Left cardiac atrium (tissue), 4 donors: ENCODE results near the gene MPRIP. TPM values are rescaled to one million over a fixed set of nuclear protein-coding genes. Genes with fewer than 3 reads are reported as not detected.
"Not testable (repeated sequence)": the region's sequence is repeated elsewhere in the genome, so short reads cannot be mapped to it uniquely, and the experiment has no call there.

Source experiments
- ATAC-seq, 2 donors: fragments of 200-7000 bp; cut with Tn5 transposase; one replicate each; pipeline ENCODE4 v1.9.1; 2020; ENCODE audit warnings: mild to moderate bottlenecking in 2 of 2, moderate library complexity in 2 of 2
- DNase-seq: peaks from one replicate; pipeline ENCODE4 v3.0.0-alpha.2; 2020
- intact Hi-C, 2 donors: fragments of 100-400 bp; cut with DNase I; formaldehyde crosslinking; loops; one replicate each; pipeline versions ENCODE4 v1.14.1 to v1.15.1; 2022 to 2023
- total RNA-seq, 2 donors: library from RNA; stranded (reverse); fragmentation: NEBNext Ultra II Directional; extraction: Animal tissue kit (Norgen Biotek cat#: 25700); gene quantifications; one replicate each; pipeline ENCODE4 v1.2.1, GENCODE V29; 2021
- donor health status: DM: no; HTN: yes; CAD: no.
- donor health status: DM: no; HTN: yes; CAD: no; lungs with severe emphysema.
- donor health status: DM: yes; HTN: yes; CAD: no.
- donor health status: Dilated cardiomyopathy.

The MPRIP gene
- total RNA-seq, 2 donors from 2014 or later: 247 to 329 TPM

- DNase-seq, ATAC-seq: not testable (repeated sequence)
- intact Hi-C loops: loop anchor here (5.0 to 10.0 kb wide), 6 partner anchors 106 to 636 kb away; partner anchors contain the start of gene FLCN (in 1 of the 2)
Measured at GRCh38 chr17:17008621-17009397, 33.4 kb upstream of the MPRIP start.

GRCh38 chr17:17009972-17010371, 32.3 kb upstream of the MPRIP start:
- ATAC-seq: peak; percentile 68 to 85
- intact Hi-C loops: loop anchor here (5.0 to 10.0 kb wide), 6 partner anchors 105 to 635 kb away; partner anchors contain the start of gene FLCN (in 1 of the 2)
- DNase-seq: not testable (repeated sequence)

GRCh38 chr17:17010545-17011034, 31.7 kb upstream of the MPRIP start:
- DNase-seq (peak; percentile 47), ATAC-seq (peak; percentile 57 to 85)
- intact Hi-C loops: not testable (repeated sequence)

DNA sequence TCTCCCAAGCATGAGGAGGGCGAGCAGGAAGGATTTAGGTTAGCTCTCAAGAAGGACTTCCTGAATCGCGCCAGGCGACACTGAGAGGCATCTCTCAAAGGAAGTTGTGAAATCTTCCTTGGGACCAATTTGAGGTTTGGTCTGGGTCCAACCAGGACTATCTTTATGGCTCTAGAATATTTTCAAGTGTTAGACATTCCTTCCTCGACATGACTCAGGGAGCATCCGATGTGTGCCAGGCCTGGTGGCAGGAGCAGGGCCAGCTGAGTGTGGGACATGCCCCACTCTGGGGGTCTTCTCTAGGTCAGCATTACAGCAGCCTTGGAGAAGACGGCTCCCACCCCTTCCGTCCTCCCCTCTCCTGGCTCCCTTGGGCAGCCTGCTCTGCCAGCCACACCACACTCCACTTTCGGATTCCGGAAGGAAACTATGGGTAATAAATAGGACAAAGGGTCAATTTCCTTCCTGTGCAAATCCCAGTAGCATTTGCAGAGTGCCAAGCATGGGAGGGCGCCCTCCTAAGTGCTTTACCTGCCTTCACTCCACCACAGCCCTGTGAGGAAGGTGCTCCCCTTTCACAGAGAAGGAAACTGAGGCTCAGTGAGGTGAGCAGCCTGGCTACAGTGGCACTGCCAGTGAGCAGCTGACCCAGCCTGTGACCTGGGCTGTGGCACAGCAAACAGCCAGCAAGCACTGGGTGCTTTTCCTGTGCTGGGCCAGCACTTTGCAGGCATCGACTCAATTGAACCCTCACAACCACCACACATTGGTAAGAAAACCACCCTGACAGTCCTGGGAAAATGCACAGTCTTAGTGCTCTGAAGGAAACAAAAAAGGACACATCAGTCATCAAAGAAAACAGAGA, 31.0 kb upstream of the MPRIP start:
- ATAC-seq (peak; percentile 49 to 70), DNase-seq (peak; percentile 45)
- intact Hi-C loops: not testable (repeated sequence)

DNA sequence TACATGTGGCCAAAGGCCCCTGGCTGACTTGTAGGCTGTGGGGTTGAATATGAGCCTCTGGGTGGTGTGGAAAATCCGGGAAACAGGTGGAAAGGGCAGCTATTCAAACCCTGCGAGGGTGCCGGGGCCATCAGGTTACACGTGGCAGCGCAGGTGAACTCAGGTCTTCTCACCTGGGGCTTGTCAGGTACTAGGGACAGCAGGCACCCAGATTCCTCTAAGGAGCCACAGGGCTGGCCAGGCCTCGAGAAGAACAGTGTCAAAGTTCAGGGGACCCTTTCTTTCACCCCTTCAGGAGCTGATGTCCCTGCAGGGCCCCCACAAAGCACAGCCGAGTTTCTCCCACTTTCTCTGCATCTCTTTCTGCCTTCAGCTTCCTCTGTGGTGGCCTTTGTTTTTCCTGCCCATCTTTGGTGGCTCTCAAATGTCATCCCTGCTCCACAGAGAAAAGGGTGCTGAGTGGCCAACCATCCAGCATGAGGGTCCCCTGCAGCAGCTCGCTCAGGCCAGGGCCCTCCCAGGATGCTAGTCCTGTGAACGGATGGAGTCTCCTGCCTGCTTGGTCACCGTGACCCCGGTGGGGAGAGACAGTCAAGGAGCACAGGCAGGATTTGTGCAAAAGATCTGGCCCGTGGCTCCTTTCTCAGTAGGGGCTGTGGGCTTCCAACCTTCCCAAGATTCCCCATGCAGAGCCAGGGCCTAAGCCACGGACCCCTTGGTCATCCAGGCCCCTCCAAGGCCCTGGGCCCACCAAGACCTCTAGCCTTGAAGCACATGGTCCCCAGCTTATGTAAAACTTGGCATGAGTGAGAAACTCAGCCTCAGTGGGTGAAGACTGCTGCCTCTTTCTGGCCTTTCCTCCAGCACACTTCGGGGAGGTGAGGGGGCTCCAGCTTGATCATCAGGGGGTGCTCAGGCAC, 28.2 kb upstream of the MPRIP start:
- intact Hi-C loops, ATAC-seq, DNase-seq: not testable (repeated sequence)

- intact Hi-C loops, DNase-seq: not testable (repeated sequence)
- ATAC-seq: peak in 1 of 2 donors; percentile 11
Measured at GRCh38 chr17:17014748-17015124, 27.5 kb upstream of the MPRIP start.

GRCh38 chr17:17015230-17015629, 27.0 kb upstream of the MPRIP start:
- intact Hi-C loops: no loop called here
- ATAC-seq (no peak), DNase-seq (no peak)

DNA sequence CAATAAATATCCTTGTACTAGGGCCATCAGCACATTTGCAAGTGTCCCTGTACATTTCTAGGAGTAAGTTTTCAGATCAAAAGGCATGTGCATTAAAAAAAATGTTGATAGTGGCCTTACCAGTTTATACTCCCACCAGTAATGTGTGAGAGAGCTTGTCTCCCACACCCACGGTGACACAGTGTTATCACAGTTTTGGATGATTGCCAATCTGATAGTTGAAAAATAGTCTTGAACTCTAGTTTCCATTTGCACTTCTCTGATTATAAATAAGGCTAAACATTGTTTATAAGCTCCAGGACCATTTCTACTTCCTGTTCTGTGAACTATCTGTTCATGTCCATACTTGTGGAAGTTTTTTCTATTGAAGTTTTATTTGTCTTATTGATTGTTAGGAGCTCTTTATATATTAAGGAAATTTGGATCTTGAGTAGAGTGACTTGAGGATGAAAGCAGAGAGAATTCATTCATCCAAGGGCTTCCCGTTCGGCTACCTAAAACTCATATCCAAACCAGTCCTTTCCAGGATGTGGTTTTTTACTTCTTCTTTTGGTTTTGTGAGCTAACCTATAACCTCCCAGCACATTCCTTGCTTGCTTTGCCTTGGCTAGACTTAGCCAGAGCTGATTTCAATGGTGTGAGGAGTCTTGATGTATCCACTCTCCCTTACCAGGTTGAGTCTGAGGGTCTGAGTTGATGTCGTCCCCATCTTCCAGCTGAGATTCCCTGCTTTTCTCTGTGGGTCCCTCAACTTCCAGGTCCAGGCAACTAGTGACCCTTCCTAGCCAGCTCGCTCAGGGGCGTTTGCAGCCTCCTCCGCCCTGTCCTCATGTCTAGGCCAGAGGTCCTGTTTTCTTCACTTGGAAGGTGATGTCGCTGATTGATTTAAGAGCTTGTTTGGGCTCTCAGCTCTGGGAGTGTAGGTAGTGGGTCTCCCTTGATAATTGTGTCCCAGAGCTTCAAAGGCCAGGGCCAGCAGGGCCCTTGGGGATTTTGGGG, 25.8 kb upstream of the MPRIP start:
- ATAC-seq, intact Hi-C loops, DNase-seq: not testable (repeated sequence)

- intact Hi-C loops: no loop called here
- ATAC-seq: no peak
- DNase-seq: no peak
Measured at GRCh38 chr17:17017343-17018014, 24.8 kb upstream of the MPRIP start.

- intact Hi-C loops: no loop called here
- ATAC-seq: no peak
- DNase-seq: no peak
Measured at GRCh38 chr17:17018021-17018441, 24.2 kb upstream of the MPRIP start.

GRCh38 chr17:17018612-17019429, 23.4 kb upstream of the MPRIP start:
- intact Hi-C loops: no loop called here
- no peak for ATAC-seq
- DNase-seq: no peak

DNA sequence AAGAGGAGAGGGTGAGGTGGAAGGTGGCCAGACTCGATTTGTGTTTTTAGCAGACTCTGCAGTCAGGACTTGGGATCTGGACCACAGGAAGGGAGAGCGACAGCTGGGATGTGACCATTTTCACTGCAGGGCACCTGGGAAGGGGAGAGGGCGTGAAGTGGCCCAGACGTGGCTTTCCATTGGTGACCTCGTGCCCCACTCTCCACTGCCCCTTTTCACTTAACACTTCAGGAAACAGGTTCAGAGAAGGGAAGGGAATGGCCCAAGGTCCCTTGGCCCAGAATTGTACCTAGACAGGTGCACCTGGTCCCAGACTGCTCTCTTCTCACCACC, 22.9 kb upstream of the MPRIP start:
- DNase-seq: no peak

GRCh38 chr17:17019891-17020456, 22.3 kb upstream of the MPRIP start:
- intact Hi-C loops: no loop called here
- no peak for DNase-seq
- no peak for ATAC-seq

More for the DNA sequence above, 22.9 kb upstream of the MPRIP start:
- intact Hi-C loops: no loop called here
- no peak for ATAC-seq

- intact Hi-C loops: no loop called here
- no peak for DNase-seq
- no peak for ATAC-seq
Measured at GRCh38 chr17:17020821-17021193, 21.4 kb upstream of the MPRIP start.

DNA sequence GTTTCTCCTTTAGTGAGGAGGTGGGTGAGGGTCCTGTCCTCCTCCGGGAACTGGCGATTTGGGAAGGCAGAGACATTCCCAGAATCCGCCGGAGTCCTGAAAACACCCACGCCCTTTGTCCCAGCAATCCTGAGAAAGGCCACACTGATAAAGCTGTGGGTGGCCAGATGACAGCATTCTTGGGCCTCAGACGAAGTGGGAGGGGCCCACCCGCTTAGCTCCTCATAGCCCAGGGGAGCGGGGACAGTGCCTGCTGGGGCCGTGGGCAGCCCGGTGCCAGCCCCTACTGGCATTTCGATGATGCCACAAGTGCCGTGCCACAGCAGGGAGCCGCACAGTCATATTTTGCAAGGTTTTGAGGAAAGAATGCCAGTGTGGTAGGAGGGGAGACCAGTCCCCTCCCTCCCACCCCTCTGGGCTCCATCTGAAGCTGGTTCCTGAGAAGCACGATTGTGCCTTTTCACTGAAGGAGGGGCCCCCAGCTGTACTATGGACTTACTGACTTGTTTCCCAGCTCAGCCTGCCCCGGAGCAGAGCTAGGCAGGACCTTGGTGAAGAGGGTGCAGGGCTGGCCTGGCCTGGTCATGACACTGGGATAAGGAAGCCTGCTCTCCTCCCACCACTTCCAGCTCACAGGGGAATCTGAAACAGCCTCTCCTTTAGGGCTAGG, 20.9 kb upstream of the MPRIP start:
- peak; percentile 82 for DNase-seq
- peak; percentile 89 to 92 for ATAC-seq
- intact Hi-C loops: no loop called here
